Right lobe of liver (tissue), 4 donors: ENCODE results near the gene MB21D2.

Experiments used
- CTCF ChIP-seq, 4 donors: fragments of 200-600 bp in 3 of 4; fragments of 450-650 bp in 1 of 4; IDR thresholded peaks; one replicate each; pipeline versions ENCODE4 v1.5.1 to v1.8.0; 2016 to 2022; ENCODE audit warnings: antibody characterized with exemption in 4 of 4, mild to moderate bottlenecking in 2 of 4
- POLR2A ChIP-seq: fragments of 450-650 bp; IDR thresholded peaks from one replicate; pipeline ENCODE4 v1.6.1; 2017; ENCODE audit warnings: antibody characterized with exemption, mild to moderate bottlenecking
- donor health status: DM: no; HTN: no; CAD: no.
- donor health status: DM: no; HTN: no; CAD: no.
- donor health status: DM: no; HTN: yes; CAD: no.

- TF ChIP-seq POLR2A (no peak), CTCF (IDR thresholded peaks at IDR 0.05) (no peak)
Measured at GRCh38 chr3:192930577-192930976, 12.9 kb upstream of the MB21D2 start.
